Measurements from ENCODE around the gene LOXL3.

- no peak for TF ChIP-seq CTCF (IDR thresholded peaks at IDR 0.05)
- no peak for TF ChIP-seq EP300 (IDR thresholded peaks at IDR 0.05)
- TF ChIP-seq POLR2AphosphoS5 (IDR thresholded peaks at IDR 0.05): no peak
- TF ChIP-seq POLR2A (IDR thresholded peaks at IDR 0.05): no peak
Measured at GRCh38 chr2:74522516-74522915, 31.2 kb downstream of the LOXL3 start.
